OCI-LY3 (cell line): ENCODE results near the gene PEPD.

Experiments used
- EZH2phosphoT487 ChIP-seq: fragments of 200-600 bp; shearing (Covaris generic); IDR thresholded peaks from 2 replicates; pipeline ENCODE4 v1.6.1; 2018; ENCODE audit warnings: antibody characterized with exemption, mixed run types, low read depth
- TF ChIP-seq, protein P1 (sequence below): fragments of 200-600, 300-600 bp; sonication (generic); IDR thresholded peaks from 2 replicates; pipeline ENCODE4 v1.5.1; 2014; ENCODE audit warnings: antibody characterized with exemption, low read length, low read depth

- TF ChIP-seq, protein P1, sequence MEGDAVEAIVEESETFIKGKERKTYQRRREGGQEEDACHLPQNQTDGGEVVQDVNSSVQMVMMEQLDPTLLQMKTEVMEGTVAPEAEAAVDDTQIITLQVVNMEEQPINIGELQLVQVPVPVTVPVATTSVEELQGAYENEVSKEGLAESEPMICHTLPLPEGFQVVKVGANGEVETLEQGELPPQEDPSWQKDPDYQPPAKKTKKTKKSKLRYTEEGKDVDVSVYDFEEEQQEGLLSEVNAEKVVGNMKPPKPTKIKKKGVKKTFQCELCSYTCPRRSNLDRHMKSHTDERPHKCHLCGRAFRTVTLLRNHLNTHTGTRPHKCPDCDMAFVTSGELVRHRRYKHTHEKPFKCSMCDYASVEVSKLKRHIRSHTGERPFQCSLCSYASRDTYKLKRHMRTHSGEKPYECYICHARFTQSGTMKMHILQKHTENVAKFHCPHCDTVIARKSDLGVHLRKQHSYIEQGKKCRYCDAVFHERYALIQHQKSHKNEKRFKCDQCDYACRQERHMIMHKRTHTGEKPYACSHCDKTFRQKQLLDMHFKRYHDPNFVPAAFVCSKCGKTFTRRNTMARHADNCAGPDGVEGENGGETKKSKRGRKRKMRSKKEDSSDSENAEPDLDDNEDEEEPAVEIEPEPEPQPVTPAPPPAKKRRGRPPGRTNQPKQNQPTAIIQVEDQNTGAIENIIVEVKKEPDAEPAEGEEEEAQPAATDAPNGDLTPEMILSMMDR = no peak
- no peak for TF ChIP-seq EZH2phosphoT487
These were observed 143.8 kb downstream of the PEPD start for GRCh38 chr19:33377586-33378475.
